Measurements from ENCODE around the gene SPOCK1. TPM values are rescaled to one million over a fixed set of nuclear protein-coding genes. Genes with fewer than 3 reads are reported as not detected.
"Not testable (repeated sequence)": the region's sequence is repeated elsewhere in the genome, so short reads cannot be mapped to it uniquely, and the experiment has no call there.

The SPOCK1 gene
- total RNA-seq, 1 donor from 2014 or later: 900 TPM

DNA sequence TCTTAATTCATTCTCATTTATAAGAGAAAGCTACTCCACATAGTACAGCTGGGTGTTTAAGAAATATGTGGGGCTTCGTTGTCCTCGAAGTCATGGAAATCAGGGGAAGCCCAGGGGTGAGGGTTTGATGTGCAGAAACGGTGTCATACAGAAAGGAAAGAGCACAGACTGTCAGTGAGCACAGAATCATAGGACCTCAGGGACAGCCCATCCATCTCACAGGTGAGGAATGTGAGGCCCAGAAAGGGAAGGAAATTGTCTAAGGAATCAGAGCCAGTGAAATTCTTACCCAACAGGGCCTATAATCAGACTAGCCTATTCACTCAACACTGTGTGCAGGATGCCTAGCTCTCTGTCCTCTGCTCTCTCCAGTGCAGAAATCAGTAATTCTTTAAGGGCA is 535.6 kb downstream of the SPOCK1 start:
- H3K27me3 Mint-ChIP-seq (ENCODE audit: unreplicated experiment): no peaks in the 10 kb centered on the region
- H3K4me1 Mint-ChIP-seq (ENCODE audit: unreplicated experiment): no peaks in the 10 kb centered on the region
- no peak overlapping the region for H3K4me3 Mint-ChIP-seq (ENCODE audit: unreplicated experiment)
- no peaks in the 10 kb centered on the region for H3K36me3 Mint-ChIP-seq (ENCODE audit: unreplicated experiment)
- peaks cover 15% of the 10 kb centered on the region for H3K9me3 Mint-ChIP-seq (ENCODE audit: unreplicated experiment)
- H3K27ac Mint-ChIP-seq (ENCODE audit: unreplicated experiment): no peak overlapping the region
- no peak for DNase-seq (ENCODE audit: extremely low spot score, unreplicated experiment)
- TF ChIP-seq, protein P1, sequence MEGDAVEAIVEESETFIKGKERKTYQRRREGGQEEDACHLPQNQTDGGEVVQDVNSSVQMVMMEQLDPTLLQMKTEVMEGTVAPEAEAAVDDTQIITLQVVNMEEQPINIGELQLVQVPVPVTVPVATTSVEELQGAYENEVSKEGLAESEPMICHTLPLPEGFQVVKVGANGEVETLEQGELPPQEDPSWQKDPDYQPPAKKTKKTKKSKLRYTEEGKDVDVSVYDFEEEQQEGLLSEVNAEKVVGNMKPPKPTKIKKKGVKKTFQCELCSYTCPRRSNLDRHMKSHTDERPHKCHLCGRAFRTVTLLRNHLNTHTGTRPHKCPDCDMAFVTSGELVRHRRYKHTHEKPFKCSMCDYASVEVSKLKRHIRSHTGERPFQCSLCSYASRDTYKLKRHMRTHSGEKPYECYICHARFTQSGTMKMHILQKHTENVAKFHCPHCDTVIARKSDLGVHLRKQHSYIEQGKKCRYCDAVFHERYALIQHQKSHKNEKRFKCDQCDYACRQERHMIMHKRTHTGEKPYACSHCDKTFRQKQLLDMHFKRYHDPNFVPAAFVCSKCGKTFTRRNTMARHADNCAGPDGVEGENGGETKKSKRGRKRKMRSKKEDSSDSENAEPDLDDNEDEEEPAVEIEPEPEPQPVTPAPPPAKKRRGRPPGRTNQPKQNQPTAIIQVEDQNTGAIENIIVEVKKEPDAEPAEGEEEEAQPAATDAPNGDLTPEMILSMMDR (IDR thresholded peaks at IDR 0.05): no peak

DNA sequence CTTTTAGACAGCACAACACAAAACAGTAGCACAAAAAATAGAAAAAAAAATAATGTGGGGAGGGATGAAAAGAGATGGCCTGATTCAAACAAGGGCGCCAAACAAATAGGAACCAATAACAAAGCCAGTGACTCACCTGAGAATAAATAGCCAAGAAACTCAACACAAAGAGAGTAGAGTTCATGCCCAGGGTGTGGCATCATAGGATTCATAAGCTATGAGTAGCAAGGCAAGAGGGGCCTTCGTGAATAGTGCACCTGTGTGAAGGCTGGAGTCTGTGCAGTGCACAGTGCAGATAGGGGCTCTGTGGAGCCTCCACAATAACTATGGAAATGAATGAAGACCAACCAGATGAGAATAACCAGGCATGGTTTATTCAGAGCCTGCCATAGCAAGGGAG is 541.7 kb downstream of the SPOCK1 start:
- H3K4me3 Mint-ChIP-seq (ENCODE audit: unreplicated experiment): no peak overlapping the region
- H3K27me3 Mint-ChIP-seq (ENCODE audit: unreplicated experiment): peaks cover 6% of the 10 kb centered on the region
- no peaks in the 10 kb centered on the region for H3K4me1 Mint-ChIP-seq (ENCODE audit: unreplicated experiment)
- peaks cover 18% of the 10 kb centered on the region for H3K9me3 Mint-ChIP-seq (ENCODE audit: unreplicated experiment)
- H3K27ac Mint-ChIP-seq (ENCODE audit: unreplicated experiment): no peak overlapping the region
- no peaks in the 10 kb centered on the region for H3K36me3 Mint-ChIP-seq (ENCODE audit: unreplicated experiment)
- TF ChIP-seq, protein P1 (IDR thresholded peaks at IDR 0.05): no peak
- DNase-seq (ENCODE audit: extremely low spot score, unreplicated experiment): no peak

DNA sequence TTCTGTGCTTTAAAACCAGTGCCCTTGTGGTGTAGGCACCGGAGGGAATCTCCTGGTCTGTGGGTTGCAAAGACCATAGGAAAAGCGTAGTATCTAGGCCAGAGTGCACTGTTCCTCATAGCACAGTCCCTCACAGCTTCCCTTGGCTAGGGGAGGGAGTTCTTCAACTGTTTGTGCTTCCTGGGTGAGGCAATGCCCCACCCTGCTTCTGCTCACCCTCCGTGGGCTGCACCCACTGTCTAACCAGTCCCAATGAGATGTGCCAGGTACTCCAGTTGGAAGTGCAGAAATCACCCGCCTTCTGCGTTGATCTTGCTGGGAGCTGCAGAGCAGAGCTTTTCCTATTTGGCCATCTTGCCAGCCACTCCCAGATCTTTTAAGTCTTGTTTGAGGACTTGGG is 545.0 kb downstream of the SPOCK1 start:
- H3K4me3 Mint-ChIP-seq (ENCODE audit: unreplicated experiment); H3K36me3 Mint-ChIP-seq (ENCODE audit: unreplicated experiment); H3K4me1 Mint-ChIP-seq (ENCODE audit: unreplicated experiment); H3K27ac Mint-ChIP-seq (ENCODE audit: unreplicated experiment); H3K27me3 Mint-ChIP-seq (ENCODE audit: unreplicated experiment); DNase-seq (ENCODE audit: extremely low spot score, unreplicated experiment): not testable (repeated sequence)
- peaks cover 31% of the 10 kb centered on the region for H3K9me3 Mint-ChIP-seq (ENCODE audit: unreplicated experiment)

DNA sequence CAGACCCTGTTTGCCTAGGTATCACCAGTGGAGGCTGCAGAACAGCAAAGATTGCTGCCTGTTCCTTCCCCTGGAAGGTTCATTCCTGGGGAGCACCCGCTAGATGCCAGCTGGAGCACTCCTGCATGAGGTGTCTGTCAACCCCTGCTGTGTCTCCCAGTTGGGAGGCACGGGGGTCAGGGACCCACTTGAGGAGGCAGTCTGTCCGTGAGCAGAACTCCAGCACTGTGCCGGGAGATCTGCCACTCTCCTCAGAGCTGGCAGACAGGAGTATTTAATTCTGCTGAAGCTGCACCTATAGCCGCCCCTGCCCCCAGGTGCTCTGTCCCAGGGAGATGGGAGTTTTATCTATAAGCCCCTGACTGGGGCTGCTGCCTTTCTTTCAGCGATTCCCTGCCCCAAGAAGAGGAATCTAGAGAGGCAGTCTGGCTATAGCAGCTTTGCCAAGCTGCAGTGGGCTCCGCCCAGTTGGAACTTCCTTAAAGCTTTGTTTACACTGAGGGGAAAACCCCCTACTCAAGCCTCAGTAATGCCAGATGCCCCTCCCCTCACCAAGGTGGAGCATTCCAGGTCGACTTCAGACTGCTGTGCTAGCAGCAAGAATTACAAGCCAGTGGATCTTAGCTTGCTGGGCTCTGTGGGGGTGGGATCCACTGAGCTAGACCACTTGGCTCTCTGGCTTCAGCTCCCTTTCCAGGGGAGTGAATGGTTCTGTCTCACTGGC is 545.6 kb downstream of the SPOCK1 start:
- not testable (repeated sequence) for H3K27ac Mint-ChIP-seq (ENCODE audit: unreplicated experiment); H3K36me3 Mint-ChIP-seq (ENCODE audit: unreplicated experiment); DNase-seq (ENCODE audit: extremely low spot score, unreplicated experiment)

DNA sequence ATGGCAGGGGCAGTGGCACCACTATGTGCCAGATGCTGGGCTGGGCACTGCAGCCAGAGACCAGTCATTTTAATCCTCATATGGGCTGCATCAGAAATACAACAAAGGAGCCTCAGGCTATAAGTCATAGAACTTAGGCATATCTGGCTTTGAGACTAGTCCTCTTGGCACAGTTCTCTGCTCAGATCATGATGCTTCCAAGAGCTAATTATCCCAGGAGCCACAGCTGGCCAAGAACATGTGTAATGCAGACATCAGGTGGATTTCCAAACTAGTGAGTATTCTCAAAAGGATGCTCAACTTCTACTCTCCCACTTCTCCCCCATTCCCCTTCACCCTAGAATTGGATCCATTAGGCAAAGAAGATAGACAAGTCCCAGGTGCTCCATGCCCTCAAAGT is 571.6 kb downstream of the SPOCK1 start:
- Mint-ChIP-seq H3K27me3 (ENCODE audit: unreplicated experiment) (peaks cover 7% of the 10 kb centered on the region), H3K36me3 (ENCODE audit: unreplicated experiment) (no peaks in the 10 kb centered on the region), H3K27ac (ENCODE audit: unreplicated experiment) (no peak overlapping the region), H3K4me1 (ENCODE audit: unreplicated experiment) (no peaks in the 10 kb centered on the region), H3K9me3 (ENCODE audit: unreplicated experiment) (peaks cover 9% of the 10 kb centered on the region), H3K4me3 (ENCODE audit: unreplicated experiment) (no peak overlapping the region)
- TF ChIP-seq, protein P1 (IDR thresholded peaks at IDR 0.05): no peak
- no peak for DNase-seq (ENCODE audit: extremely low spot score, unreplicated experiment)

More for the DNA sequence above, 545.6 kb downstream of the SPOCK1 start:
- not testable (repeated sequence) for H3K4me3 Mint-ChIP-seq (ENCODE audit: unreplicated experiment); H3K4me1 Mint-ChIP-seq (ENCODE audit: unreplicated experiment); H3K27me3 Mint-ChIP-seq (ENCODE audit: unreplicated experiment)
- peaks cover 37% of the 10 kb centered on the region for H3K9me3 Mint-ChIP-seq (ENCODE audit: unreplicated experiment)

DNA sequence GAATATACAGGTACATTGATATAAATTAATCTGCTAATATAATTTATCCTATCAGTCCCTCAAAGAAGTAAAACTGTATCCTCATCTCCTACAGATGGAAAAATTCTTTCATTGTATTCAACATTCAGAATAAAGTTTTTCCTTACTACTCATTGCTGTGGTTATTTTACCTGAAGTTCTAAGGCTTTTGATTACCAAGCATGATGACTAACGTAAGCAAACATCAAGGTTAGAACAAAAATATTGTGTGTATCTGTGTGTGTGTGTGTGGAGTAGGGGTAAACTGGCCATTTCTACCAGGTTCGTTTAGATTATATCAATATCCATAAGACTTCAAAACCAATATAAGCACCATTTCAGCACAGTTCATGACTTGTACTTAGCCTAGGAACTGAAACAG is 573.1 kb downstream of the SPOCK1 start:
- no peak overlapping the region for H3K4me3 Mint-ChIP-seq (ENCODE audit: unreplicated experiment)
- no peaks in the 10 kb centered on the region for H3K36me3 Mint-ChIP-seq (ENCODE audit: unreplicated experiment)
- H3K27me3 Mint-ChIP-seq (ENCODE audit: unreplicated experiment): peaks cover 6% of the 10 kb centered on the region
- no peak for DNase-seq (ENCODE audit: extremely low spot score, unreplicated experiment)
- H3K27ac Mint-ChIP-seq (ENCODE audit: unreplicated experiment): no peak overlapping the region
- H3K4me1 Mint-ChIP-seq (ENCODE audit: unreplicated experiment): no peaks in the 10 kb centered on the region
- TF ChIP-seq, protein P1 (IDR thresholded peaks at IDR 0.05): no peak
- H3K9me3 Mint-ChIP-seq (ENCODE audit: unreplicated experiment): peaks cover 5% of the 10 kb centered on the region

Other genes with a start within 250 kb of the SPOCK1 start
- 2.2 and 3.1 TPM in 2 replicates for gene KLHL3, start 236.8 kb upstream of the SPOCK1 start, total RNA-seq

Data from osteocyte (in vitro differentiated cells).